HuH-7 (cell line): ENCODE measurements around the gene ATP6V0A1.
A peak's percentile ranks its signal among the peaks of the same experiment; 100 is the strongest.
"Not testable (repeated sequence)": the region's sequence is repeated elsewhere in the genome, so short reads cannot be mapped to it uniquely, and the experiment has no call there.

ENCODE experiments used
- DNase-seq: peaks from one replicate; pipeline ENCODE4 v3.0.0; 2011; ENCODE audit warnings: low spot score

The ATP6V0A1 gene

GRCh38 chr17:42541041-42541833 lies 82.6 kb downstream of the ATP6V0A1 start:
- peak; percentile 50 for DNase-seq

DNA sequence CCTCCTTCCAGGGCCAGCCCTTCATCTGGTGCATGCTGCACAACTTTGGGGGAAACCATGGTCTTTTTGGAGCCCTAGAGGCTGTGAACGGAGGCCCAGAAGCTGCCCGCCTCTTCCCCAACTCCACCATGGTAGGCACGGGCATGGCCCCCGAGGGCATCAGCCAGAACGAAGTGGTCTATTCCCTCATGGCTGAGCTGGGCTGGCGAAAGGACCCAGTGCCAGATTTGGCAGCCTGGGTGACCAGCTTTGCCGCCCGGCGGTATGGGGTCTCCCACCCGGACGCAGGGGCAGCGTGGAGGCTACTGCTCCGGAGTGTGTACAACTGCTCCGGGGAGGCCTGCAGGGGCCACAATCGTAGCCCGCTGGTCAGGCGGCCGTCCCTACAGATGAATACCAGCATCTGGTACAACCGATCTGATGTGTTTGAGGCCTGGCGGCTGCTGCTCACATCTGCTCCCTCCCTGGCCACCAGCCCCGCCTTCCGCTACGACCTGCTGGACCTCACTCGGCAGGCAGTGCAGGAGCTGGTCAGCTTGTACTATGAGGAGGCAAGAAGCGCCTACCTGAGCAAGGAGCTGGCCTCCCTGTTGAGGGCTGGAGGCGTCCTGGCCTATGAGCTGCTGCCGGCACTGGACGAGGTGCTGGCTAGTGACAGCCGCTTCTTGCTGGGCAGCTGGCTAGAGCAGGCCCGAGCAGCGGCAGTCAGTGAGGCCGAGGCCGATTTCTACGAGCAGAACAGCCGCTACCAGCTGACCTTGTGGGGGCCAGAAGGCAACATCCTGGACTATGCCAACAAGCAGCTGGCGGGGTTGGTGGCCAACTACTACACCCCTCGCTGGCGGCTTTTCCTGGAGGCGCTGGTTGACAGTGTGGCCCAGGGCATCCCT lies 84.8 kb downstream of the ATP6V0A1 start:
- no peak for DNase-seq

DNA sequence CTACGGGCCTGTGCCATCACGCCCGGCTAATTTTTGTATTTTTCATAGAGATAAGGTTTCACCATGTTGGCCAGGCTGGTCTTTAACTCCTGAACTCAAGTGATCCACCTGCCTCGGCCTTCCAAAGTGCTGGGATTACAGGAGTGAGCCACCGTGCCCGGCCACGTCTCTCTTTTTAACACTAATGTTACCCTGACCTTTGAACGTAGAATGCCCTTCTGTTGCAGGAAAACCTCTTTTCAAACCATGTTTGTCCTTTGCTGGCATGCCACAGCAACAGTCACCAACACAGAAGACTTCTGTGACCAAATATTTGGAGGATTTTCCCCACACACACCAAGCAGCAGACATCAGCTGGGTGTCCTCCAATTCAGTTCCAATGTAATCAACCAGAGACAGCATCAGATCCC lies 86.2 kb downstream of the ATP6V0A1 start:
- no peak for DNase-seq

DNA sequence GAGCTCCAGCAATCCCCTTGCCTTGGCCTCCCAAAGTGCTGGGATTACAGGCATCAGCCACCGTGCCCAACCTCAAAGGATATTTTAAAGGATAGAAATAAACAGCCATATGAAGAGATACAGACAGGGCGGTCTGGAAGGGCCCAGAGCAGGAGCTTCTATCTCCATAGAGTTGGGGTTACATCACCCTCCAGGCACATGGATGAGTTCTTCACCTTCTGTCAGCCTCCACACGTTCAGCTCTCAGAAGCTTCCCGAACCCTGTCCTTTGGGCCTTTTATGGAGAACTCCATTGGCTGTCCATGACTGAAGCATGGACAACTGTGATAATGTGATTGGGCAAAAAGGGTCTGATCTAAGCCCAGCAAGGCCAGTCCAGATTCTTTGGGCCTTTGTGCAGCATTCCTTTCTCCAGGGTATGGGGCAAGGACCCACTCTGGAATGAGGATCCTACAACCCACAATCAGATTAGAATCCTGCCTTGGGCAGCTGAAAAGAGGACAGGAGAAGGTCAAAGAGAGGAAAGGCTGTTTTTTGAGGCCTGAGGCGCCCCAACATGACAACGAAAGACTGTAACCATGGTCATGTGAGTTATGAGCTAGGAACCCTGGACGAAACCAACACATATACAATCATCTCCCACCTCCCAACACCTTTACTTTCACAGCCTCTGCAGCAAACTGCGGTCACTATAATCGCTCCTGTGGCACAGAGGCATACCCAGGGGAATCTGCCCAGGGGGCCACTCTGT lies 87.3 kb downstream of the ATP6V0A1 start:
- DNase-seq = not testable (repeated sequence)

DNA sequence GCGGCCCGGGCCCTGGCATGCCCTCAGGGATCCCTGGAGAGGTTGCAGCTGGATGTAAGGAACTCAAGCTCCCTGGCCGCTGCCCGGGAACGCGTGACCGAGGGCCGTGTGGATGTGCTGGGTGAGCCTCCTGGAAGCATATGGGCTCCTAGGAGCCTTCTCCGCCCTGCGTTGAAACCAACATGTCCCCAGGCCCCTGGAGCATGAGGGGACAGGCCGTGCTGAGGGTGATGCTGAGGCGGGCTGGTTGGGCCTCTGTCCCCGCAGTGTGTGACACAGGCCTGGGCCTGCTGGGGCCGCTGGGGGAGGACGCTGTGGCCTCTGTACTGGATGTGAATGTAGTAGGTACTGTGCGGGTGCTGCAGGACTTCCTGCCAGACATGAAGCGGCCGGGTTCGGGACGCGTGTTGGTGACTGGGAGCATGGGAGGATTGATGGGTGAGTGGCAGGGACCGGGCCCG lies 88.4 kb downstream of the ATP6V0A1 start:
- DNase-seq = no peak

DNA sequence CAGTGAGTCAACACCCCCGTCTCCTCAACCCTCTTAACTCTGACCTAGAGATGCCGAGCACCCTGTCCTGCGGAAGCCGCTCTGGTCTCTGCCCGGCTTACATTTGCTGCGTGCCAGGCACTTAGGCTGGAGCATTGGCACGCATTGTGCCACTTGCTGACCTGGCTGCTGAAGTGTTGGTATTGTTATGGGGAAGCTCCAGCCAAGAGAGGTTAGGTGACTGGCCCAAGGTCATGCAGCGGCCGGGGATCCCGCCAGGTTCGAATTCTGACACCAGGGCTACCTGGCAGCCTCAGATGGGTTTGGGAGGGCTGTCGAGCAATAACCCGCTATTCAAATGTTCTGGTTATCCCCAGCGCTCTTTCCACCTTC lies 89.0 kb downstream of the ATP6V0A1 start:
- DNase-seq = no peak

DNA sequence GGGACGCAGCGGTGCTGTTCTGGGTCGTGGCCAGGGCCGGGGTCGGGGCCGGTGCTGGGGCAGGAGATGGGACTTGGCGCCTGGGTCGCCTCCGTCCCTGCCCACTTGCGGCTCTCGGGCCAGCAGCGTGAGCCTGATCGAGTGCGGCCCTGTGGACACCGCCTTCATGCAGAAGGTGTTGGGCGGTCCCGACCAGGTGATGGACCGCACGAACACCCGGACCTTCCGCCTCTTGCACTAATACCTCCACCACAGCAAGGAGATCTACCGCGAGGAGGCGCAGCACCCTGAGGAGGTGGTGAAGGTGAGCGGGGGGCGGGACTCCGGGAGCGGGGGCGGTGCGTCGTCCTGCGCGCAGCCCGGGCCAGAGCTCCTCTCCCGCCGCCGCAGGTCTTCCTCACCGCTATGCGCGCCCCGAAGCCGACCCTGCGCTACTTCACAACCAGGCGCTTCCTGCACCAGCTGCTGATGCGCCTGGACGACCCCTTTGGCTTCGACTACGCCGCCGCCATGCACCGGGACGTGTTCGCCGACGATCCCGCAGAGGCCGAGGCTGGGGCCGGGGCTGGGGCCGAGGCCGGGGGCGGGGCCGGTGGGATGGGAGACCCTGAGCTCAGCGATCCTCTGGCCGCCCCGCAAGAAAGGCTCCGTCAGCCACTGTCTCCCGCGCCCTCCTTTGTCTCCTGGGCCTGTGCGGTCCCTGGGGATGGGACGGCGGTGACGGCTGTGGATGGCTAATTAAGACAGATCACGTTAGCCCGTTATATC lies 89.6 kb downstream of the ATP6V0A1 start:
- peak; percentile 96 for DNase-seq

DNA sequence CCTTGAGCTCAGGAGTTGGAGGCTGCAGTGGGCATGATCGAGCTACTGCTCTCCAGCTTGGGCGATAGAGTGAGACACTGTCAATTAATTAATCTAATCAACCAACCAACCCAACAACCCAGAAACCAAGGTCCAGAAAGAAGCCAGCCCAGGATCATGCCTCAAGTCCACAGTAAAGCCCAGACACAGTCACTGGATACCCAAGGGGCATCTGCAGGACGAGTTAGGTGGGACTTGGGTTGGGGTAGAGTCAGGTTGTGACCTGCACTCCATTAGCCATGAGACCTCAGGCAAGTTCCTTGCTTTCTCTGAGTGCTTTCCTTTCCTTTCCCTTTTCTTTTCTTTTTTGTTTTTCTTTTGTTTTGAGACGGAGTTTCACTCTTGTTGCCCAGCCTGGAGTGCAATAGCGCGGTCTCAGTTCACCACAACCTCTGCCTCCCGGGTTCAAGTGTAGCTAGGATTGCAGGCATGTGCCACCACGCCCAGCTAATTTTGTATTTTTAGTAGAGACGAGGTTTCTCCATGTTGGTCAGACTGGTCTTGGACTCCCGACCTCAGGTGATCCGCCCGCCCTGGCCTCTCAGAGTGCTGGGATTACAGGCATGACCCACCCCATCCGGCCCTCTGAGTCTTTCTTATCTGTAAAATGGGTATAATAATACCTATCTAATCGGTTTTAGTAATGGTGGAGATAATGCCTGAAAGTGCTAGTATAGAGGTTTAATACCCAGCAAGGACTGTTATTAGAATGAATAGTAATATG lies 90.5 kb downstream of the ATP6V0A1 start:
- DNase-seq = no peak

- not testable (repeated sequence) for DNase-seq
Observed at GRCh38 chr17:42552736-42553135, 94.1 kb downstream of the ATP6V0A1 start, which contains the start of gene HSD17B1. HSD17B1 (plus strand) TSS chr17:42552923; CDS start chr17:42552934, 11 bp downstream.

DNA sequence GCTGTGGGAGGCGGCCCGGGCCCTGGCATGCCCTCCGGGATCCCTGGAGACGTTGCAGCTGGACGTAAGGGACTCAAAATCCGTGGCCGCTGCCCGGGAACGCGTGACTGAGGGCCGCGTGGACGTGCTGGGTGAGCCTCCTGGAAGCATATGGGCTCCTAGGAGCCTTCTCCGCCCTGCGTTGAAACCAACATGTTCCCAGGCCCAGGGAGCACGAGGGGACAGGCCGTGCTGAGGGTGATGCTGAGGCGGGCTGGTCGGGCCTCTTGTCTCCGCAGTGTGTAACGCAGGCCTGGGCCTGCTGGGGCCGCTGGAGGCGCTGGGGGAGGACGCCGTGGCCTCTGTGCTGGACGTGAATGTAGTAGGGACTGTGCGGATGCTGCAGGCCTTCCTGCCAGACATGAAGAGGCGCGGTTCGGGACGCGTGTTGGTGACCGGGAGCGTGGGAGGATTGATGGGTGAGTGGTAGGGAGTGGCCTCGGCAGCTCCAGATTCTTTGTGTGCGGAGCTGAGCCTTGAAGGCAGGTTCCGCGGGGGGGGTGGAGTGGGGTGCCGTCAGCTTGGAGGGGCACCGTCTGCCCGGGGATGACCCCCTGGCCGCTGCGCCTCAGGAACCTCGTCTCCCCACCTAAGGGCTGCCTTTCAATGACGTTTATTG lies 94.6 kb downstream of the ATP6V0A1 start:
- no peak for DNase-seq

- no peak for DNase-seq
Observed at GRCh38 chr17:42553866-42554249, 95.2 kb downstream of the ATP6V0A1 start.

- DNase-seq = peak; percentile 97
Observed at GRCh38 chr17:42554250-42555121, 95.8 kb downstream of the ATP6V0A1 start.

- no peak for DNase-seq
Observed at GRCh38 chr17:42555122-42555622, 96.5 kb downstream of the ATP6V0A1 start.

DNA sequence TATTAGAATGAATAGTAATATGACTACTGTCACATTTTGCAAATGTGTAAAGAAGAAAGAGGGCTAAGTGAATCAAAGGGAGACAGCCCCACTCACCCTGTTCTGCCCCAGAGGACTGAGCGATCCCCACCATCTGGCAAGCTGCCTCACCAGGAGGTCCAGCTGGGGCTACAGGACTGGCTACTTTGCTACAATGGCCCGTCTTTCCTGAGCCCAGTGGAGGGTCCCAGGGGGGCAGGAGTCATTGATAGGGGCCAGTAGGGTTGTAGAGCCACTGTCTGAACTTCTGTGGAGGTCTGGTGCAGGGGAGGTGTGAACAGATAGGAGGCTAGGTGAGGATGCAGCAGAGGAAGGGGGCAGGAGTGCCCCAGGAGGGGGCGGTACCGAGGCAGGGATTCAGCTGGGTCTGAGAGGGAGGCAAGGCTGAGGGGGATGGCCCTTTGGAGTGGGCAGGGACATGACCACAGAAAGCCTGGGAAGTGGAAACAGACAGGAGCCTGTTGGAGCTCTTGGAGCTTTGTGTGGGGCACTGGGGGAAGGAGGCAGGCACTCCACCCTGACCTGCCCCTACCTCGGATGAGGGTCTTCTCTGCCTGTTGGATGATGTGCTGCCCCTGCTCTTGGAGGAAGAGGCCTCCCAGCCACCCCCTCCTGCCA lies 97.4 kb downstream of the ATP6V0A1 start:
- not testable (repeated sequence) for DNase-seq

DNA sequence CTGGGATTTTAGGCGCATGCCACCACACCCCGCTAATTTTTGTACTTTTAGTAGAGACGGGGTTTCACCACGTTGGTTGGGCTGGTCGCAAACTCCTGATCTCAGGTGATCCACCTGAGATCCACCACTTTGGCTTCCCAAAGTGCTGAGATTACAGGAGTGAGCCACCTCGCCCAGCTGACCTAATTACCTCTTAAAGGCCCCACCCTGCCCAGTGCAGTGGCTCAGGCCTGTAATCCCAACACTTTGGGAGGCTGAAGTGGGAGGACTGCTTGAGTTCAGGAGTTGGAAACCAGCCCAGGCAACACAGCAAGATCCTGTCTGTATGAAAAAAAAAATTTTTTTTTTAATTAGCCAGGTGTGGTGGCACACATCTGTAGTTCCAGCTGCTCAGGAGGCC lies 100.4 kb downstream of the ATP6V0A1 start:
- DNase-seq = no peak

DNA sequence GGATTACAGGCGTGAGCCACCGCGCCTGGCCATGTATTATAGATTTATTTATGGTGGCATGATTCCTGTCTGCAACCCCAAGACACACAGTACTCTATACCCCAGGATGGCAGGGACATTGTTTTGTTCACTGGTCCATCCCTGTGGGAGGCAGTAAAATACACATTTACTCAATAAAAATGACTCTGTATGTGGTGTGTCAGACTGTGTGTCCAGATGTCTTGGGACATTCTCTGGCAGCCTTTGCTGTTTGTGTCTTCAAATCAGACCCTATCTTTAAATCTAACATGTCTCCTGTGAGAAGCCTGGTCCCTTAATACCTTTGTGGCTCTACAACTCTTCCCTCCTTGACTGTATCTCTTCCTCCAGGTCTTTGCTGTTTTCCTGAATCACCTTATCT lies 101.6 kb downstream of the ATP6V0A1 start:
- DNase-seq = no peak

GRCh38 chr17:42561897-42562387 lies 103.3 kb downstream of the ATP6V0A1 start, which contains the start of gene COASY:
COASY (plus strand) TSS chr17:42562148; CDS start chr17:42562623, 475 bp downstream.
- DNase-seq = peak; percentile 100
